ENCODE measurements around the gene AGAP1. TPM values are rescaled to one million over a fixed set of nuclear protein-coding genes. Genes with fewer than 3 reads are reported as not detected.

Gene AGAP1
- total RNA-seq, 1 donor from 2014 or later: 43.8 TPM

DNA sequence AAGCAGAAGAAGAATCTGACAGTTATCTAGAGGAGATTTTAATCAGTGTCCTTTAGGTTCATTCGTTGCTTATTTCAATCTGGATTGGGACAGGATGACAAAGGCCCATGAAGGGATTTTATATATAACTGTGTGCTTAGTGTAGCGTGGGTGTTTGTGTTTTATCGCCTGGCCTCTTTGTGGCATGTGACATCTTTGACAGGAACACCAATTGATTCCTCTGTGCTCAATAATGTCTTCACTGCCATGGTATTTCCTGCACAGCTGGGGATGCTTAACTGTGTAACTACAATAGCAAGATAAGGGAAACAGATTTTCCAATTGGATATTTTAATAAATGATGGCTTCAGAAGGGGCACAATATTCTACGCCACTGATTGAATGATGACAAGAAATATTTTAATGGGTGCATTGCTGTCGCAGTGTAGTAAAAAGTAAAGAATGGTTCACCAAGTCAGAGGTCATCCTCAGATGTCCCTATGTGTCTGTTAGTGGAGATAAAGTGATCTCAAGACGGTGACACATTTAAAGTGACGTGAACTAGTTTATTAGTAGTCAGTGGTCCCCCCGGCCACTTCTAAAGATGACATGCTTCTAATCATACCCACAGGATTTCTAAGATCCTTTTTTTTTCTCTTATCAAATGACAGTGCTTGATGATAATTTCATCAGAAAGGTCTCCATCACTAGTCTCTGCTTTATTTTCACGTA is 160.4 kb downstream of the AGAP1 start:
- Mint-ChIP-seq H3K4me1 (ENCODE audit: unreplicated experiment) (peaks cover 26% of the 10 kb centered on the region), H3K27ac (ENCODE audit: unreplicated experiment) (no peak overlapping the region), H3K9me3 (ENCODE audit: unreplicated experiment) (no peaks in the 10 kb centered on the region), H3K27me3 (ENCODE audit: unreplicated experiment) (no peaks in the 10 kb centered on the region), H3K36me3 (ENCODE audit: unreplicated experiment) (no peaks in the 10 kb centered on the region), H3K4me3 (ENCODE audit: unreplicated experiment) (no peak overlapping the region)
- DNase-seq (ENCODE audit: extremely low spot score, unreplicated experiment): no peak
- TF ChIP-seq, protein P1, sequence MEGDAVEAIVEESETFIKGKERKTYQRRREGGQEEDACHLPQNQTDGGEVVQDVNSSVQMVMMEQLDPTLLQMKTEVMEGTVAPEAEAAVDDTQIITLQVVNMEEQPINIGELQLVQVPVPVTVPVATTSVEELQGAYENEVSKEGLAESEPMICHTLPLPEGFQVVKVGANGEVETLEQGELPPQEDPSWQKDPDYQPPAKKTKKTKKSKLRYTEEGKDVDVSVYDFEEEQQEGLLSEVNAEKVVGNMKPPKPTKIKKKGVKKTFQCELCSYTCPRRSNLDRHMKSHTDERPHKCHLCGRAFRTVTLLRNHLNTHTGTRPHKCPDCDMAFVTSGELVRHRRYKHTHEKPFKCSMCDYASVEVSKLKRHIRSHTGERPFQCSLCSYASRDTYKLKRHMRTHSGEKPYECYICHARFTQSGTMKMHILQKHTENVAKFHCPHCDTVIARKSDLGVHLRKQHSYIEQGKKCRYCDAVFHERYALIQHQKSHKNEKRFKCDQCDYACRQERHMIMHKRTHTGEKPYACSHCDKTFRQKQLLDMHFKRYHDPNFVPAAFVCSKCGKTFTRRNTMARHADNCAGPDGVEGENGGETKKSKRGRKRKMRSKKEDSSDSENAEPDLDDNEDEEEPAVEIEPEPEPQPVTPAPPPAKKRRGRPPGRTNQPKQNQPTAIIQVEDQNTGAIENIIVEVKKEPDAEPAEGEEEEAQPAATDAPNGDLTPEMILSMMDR (IDR thresholded peaks at IDR 0.05): no peak

DNA sequence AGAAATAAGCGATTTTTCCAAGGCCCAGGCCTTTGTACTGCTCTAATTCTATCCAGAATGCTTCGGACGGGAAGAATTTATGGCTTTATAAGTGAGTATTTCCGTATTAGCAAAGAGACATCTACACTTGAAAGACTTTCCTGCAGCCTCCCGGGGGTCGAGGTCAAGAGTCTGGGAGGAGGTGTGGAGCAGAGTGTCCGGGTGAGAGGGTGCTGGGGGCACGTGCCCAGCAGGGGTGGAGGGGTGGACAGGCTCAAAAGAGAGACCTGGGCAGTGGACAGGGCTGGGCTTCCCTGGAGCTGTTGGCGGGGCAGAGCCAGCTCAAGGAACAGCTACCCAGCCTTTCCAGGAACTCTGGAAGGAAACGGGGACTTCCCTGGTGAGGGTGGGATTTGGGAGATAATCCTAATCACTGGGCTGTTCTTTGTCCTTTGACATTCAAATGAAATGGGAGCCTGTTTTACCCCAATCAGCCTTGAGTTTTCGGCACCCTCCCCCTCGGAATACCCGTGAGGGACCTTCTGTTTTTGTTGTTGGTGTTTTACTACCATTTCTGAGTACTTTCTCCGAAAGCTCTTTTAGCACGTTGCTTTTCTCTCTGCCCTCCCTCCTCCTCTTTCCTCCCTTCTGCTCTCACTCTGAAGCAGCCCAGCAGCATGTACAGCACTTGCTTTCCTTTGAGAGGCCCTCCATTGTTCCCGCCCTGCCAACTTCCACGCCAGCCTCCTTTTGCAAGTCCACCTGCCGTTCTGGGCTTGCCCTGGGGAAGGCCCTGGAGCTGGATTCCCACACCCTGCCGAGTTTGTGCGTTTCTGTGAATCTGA is 164.7 kb downstream of the AGAP1 start:
- no peaks in the 10 kb centered on the region for H3K9me3 Mint-ChIP-seq (ENCODE audit: unreplicated experiment)
- no peaks in the 10 kb centered on the region for H3K27me3 Mint-ChIP-seq (ENCODE audit: unreplicated experiment)
- H3K36me3 Mint-ChIP-seq (ENCODE audit: unreplicated experiment): no peaks in the 10 kb centered on the region
- peaks cover 47% of the 10 kb centered on the region for H3K4me1 Mint-ChIP-seq (ENCODE audit: unreplicated experiment)
- H3K27ac Mint-ChIP-seq (ENCODE audit: unreplicated experiment): peak overlapping the region; percentile 23
- TF ChIP-seq, protein P1 (IDR thresholded peaks at IDR 0.05): no peak
- H3K4me3 Mint-ChIP-seq (ENCODE audit: unreplicated experiment): no peak overlapping the region
- no peak for DNase-seq (ENCODE audit: extremely low spot score, unreplicated experiment)

DNA sequence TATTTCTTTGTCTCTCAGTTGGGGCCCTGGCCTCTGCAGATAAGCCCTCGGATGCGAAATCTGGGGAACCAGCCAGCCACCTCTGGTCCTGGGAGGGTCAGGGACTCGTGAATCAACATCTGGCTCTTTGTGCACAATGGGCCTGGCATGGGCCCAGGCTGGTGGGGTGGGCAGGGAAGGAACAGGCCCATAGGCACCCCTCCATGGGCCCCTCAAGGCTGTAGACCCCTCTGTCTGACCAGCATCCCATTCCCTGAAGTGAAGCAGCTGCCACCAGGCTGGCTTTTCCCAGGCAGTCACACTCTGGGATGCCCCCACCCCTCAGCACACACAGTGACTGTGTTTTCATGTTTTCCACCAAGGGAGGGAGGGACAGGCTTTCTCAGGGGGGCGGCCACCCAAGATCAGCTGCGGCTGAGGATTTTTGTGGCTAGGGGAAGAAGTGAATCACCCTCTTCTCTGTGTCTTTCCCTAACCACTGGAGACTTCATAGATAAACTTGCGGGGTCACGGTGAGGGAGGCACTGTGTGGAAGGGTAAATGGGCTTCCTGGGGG is 166.0 kb downstream of the AGAP1 start:
- peaks cover 34% of the 10 kb centered on the region for H3K4me1 Mint-ChIP-seq (ENCODE audit: unreplicated experiment)

DNA sequence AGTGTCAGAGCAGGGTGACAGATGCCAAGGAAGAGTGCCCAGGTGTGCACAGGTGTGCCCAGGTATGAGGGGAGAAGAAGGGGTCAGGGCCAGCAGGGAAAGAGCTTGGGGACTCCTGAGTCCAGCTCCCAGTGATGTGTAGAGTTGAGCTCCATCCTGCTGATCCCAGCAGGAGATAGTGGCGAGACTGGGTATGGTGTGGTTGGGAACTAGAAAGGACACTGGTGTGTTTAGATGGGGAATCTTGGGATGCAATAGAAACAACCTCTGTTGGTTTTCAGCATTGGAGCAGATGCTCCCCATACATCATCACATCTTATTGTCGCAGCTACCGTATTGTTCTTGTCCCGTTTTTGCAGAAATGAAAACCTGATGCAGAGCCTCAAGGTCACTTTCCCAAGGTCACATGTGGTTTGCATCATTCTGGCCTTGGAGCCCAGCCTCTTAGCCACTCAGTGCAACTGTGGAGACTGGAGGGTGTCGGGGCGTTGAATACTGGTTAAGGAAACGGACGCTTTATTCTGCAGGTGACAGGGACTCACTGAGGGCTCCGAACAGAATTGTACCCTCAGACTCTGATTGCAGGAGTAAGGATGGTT is 166.7 kb downstream of the AGAP1 start:
- no peaks in the 10 kb centered on the region for H3K36me3 Mint-ChIP-seq (ENCODE audit: unreplicated experiment)
- no peaks in the 10 kb centered on the region for H3K9me3 Mint-ChIP-seq (ENCODE audit: unreplicated experiment)
- TF ChIP-seq, protein P1 (IDR thresholded peaks at IDR 0.05): no peak
- DNase-seq (ENCODE audit: extremely low spot score, unreplicated experiment): no peak
- H3K27me3 Mint-ChIP-seq (ENCODE audit: unreplicated experiment): no peaks in the 10 kb centered on the region
- no peak overlapping the region for H3K27ac Mint-ChIP-seq (ENCODE audit: unreplicated experiment)
- peaks cover 36% of the 10 kb centered on the region for H3K4me1 Mint-ChIP-seq (ENCODE audit: unreplicated experiment)
- no peak overlapping the region for H3K4me3 Mint-ChIP-seq (ENCODE audit: unreplicated experiment)

More for the DNA sequence above, 166.0 kb downstream of the AGAP1 start:
- H3K4me3 Mint-ChIP-seq (ENCODE audit: unreplicated experiment): no peak overlapping the region
- peak overlapping the region; percentile 43 for H3K27ac Mint-ChIP-seq (ENCODE audit: unreplicated experiment)
- no peaks in the 10 kb centered on the region for H3K36me3 Mint-ChIP-seq (ENCODE audit: unreplicated experiment)
- no peaks in the 10 kb centered on the region for H3K27me3 Mint-ChIP-seq (ENCODE audit: unreplicated experiment)
- H3K9me3 Mint-ChIP-seq (ENCODE audit: unreplicated experiment): no peaks in the 10 kb centered on the region
- no peak for DNase-seq (ENCODE audit: extremely low spot score, unreplicated experiment)
- TF ChIP-seq, protein P1 (IDR thresholded peaks at IDR 0.05): no peak

Data from osteocyte (in vitro differentiated cells).